HepG2 (cell line): ENCODE data around the gene MRPL43. TPM values are rescaled to one million over a fixed set of nuclear protein-coding genes. Genes with fewer than 3 reads are reported as not detected.

ENCODE experiments used
- CHCHD3 ChIP-seq: sonication (generic); formaldehyde crosslinking; IDR thresholded peaks from 2 replicates; pipeline ENCODE4 v1.8.0; 2022; ENCODE audit warnings: mild to moderate bottlenecking, missing genetic modification reagents, moderate library complexity
- EP300 ChIP-seq, 3 experiments: sonication (generic) in 1 of 3; formaldehyde crosslinking in 1 of 3; IDR thresholded peaks; 2 replicates each; pipeline versions ENCODE4 v1.5.1 to v1.6.1; 2011 to 2020; ENCODE audit warnings: low read depth in 2 of 3, low read length in 2 of 3, borderline replicate concordance in 1 of 3, improper control_type of control experiment in 1 of 3, mild to moderate bottlenecking in 1 of 3, missing genetic modification reagents in 1 of 3, moderate library complexity in 1 of 3
- HNRNPUL1 ChIP-seq: fragments of 200-400 bp; formaldehyde crosslinking; IDR thresholded peaks from 2 replicates; pipeline ENCODE4 v1.6.1; 2017; ENCODE audit warnings: low read depth, mild to moderate bottlenecking, low read length, moderate library complexity
- KAT2B ChIP-seq: fragments of 150-350 bp; IDR thresholded peaks from 2 replicates; pipeline ENCODE4 v1.6.1; 2014; ENCODE audit warnings: low read depth, low read length, borderline replicate concordance
- KDM5B ChIP-seq: sonication (generic); formaldehyde crosslinking; IDR thresholded peaks from 2 replicates; pipeline ENCODE4 v1.4.0; 2020; ENCODE audit warnings: missing genetic modification reagents, mild to moderate bottlenecking, borderline replicate concordance
- MIER3 ChIP-seq: IDR thresholded peaks from 2 replicates; pipeline ENCODE4 v1.6.1; 2016; ENCODE audit warnings: missing compliant biosample characterization, borderline replicate concordance
- NRL ChIP-seq: sonication (generic); formaldehyde crosslinking; IDR thresholded peaks from 2 replicates; pipeline ENCODE4 v1.5.0; 2020; ENCODE audit warnings: missing genetic modification reagents, mild to moderate bottlenecking, moderate library complexity, borderline replicate concordance
- SNAI1 ChIP-seq: sonication (generic); formaldehyde crosslinking; IDR thresholded peaks from 2 replicates; pipeline ENCODE4 v1.5.0; 2020; ENCODE audit warnings: mild to moderate bottlenecking, missing genetic modification reagents, borderline replicate concordance
- SNAPC2 ChIP-seq: sonication (generic); formaldehyde crosslinking; IDR thresholded peaks from 2 replicates; pipeline ENCODE4 v1.8.1; 2022; ENCODE audit warnings: mild to moderate bottlenecking, missing genetic modification reagents
- SOX13 ChIP-seq, 3 experiments: fragments of 450-650 bp in 1 of 3; sonication (generic) in 1 of 3; formaldehyde crosslinking in 1 of 3; IDR thresholded peaks in 2 of 3; conservative IDR thresholded peaks in 1 of 3; 2 replicates each; pipeline versions ENCODE4 v1.5.0 to v1.6.1; 2016 to 2020; ENCODE audit warnings: antibody characterized with exemption in 1 of 3, mild to moderate bottlenecking in 1 of 3, missing compliant biosample characterization in 1 of 3, missing genetic modification reagents in 1 of 3, moderate library complexity in 1 of 3
- SRSF9 ChIP-seq: fragments of 200-400 bp; formaldehyde crosslinking; IDR thresholded peaks from 2 replicates; pipeline ENCODE4 v1.6.1; 2018; ENCODE audit warnings: borderline replicate concordance, mild to moderate bottlenecking, low read depth, low read length; ENCODE audit not compliant: insufficient read depth, poor library complexity, severe bottlenecking
- TFDP1 ChIP-seq: IDR thresholded peaks from 2 replicates; pipeline ENCODE4 v1.6.1; 2016; ENCODE audit warnings: missing compliant biosample characterization, missing genetic modification reagents, borderline replicate concordance
- ZBTB8A ChIP-seq: sonication (generic); formaldehyde crosslinking; IDR thresholded peaks from 2 replicates; pipeline ENCODE4 v1.4.0; 2020; ENCODE audit warnings: mild to moderate bottlenecking, low read depth, missing genetic modification reagents, borderline replicate concordance
- ZFP36L1 ChIP-seq: sonication (generic); formaldehyde crosslinking; IDR thresholded peaks from 2 replicates; pipeline ENCODE4 v1.8.0; 2022; ENCODE audit warnings: mild to moderate bottlenecking, missing genetic modification reagents, moderate library complexity
- ZNF564 ChIP-seq: sonication (generic); formaldehyde crosslinking; IDR thresholded peaks from 2 replicates; pipeline ENCODE4 v1.8.1; 2023; ENCODE audit warnings: mild to moderate bottlenecking, missing genetic modification reagents
- ZNF710 ChIP-seq: sonication (generic); formaldehyde crosslinking; IDR thresholded peaks from 2 replicates; pipeline ENCODE4 v1.5.0; 2020; ENCODE audit warnings: mild to moderate bottlenecking, missing genetic modification reagents, borderline replicate concordance
- ZNF777 ChIP-seq: sonication (generic); formaldehyde crosslinking; IDR thresholded peaks from 2 replicates; pipeline ENCODE4 v1.4.0; 2020; ENCODE audit warnings: missing genetic modification reagents
- ZNF781 ChIP-seq: sonication (generic); formaldehyde crosslinking; IDR thresholded peaks from 2 replicates; pipeline ENCODE4 v1.5.1; 2020; ENCODE audit warnings: borderline replicate concordance, mild to moderate bottlenecking, missing genetic modification reagents; ENCODE audit errors: not compliant biosample characterization
- ZNF792 ChIP-seq: IDR thresholded peaks from 2 replicates; pipeline ENCODE4 v1.6.1; 2016
- ZNF850 ChIP-seq: sonication (generic); formaldehyde crosslinking; conservative IDR thresholded peaks from 2 replicates; pipeline ENCODE4 v1.9.0; 2021; ENCODE audit warnings: mild to moderate bottlenecking, missing genetic modification reagents
- polyA plus RNA-seq, 8 experiments: library from polyadenylated mRNA; depleted of rRNA in 3 of 8; stranded (reverse) in 7 of 8; unstranded in 1 of 8; fragments of >200 nt; fragmentation: Illumina TruSeq in 4 of 8; extraction: Trizol in 4 of 8; gene quantifications; 2 replicates each; pipeline versions ENCODE4 v1.2.1 to v1.2.3, GENCODE V29; 2011 to 2016; ENCODE audit warnings: low read depth in 4 of 8, missing spikeins in 1 of 8, mixed read lengths in 1 of 8; ENCODE audit not compliant: insufficient read depth in 1 of 8
- total RNA-seq, 5 experiments: library from RNA; depleted of rRNA; stranded (reverse); fragments of >200 nt; fragmentation: Illumina TruSeq; extraction: Trizol; gene quantifications; 2 replicates each; pipeline ENCODE4 v1.2.3, GENCODE V29; 2016; ENCODE audit warnings: low read depth in 1 of 5
- TF ChIP-seq, protein P1 (sequence below): sonication (generic); formaldehyde crosslinking; IDR thresholded peaks from 2 replicates; pipeline ENCODE4 v1.5.1; 2020; ENCODE audit warnings: mild to moderate bottlenecking, missing genetic modification reagents

Gene MRPL43
- total and polyA plus RNA-seq, 2 of the 13 experiments (the other 11 are each of a cell fraction or from before 2014, with no cell fraction given) = 71.0 to 73.7 TPM

DNA sequence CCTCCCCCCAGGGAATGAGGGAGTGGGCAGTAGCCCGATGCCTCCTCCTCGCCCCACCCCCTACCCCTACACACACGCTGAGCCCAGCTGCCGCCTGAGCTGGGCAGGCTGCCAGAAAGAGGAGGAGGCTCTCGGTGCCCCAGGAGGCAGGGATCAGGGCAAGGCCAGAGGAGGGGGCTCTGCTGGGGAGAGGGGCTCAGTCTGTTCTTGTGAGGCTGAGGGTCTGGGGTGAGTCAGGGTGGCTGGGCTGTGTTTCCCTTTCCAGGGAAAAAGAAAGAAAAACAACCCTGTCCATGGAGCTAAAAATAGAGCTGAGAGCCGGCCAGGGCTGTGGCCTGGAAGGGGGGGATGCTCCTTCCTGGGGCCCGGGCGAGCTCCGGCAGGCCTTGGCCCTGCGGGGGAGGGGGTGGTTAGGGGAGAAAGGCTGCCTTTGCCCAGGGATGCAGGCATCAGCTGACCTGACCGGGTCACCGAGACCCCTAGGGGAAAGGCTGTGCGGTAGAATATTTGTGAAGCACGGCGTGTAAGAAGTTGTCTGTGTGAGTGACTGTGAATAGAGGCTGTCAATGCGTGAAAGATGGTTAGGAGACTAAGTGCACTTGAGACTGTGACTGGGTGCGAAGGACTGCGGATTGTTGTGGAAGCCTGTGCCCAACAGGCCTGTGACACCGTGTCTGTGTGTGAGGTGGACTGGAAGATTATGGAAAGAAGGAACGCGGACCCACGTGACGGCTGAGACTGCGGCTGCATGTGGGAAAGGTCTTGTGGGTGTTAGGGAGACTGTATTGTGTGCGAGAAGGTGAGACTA lies 11.1 kb upstream of the MRPL43 start (continued):
- TF ChIP-seq SRSF9 (no peak), TFDP1 (CRISPR knock-in tag) (no peak), ZNF792 (CRISPR knock-in tag) (peak; percentile 55; the same call in 1 of the 2 replicates), SOX13 (IDR thresholded peaks at IDR 0.05) (no peak), SOX13 (CRISPR knock-in tag; conservative IDR thresholded peaks at IDR 0.05 in 1 of 2, IDR thresholded peaks at IDR 0.05 in 1 of 2) (no peak), ZNF781 (CRISPR knock-in tag) (peak; percentile 41), ZNF564 (no peak), KAT2B (no peak), CHCHD3 (CRISPR knock-in tag) (no peak), MIER3 (peak; percentile 55; the same call in 1 of the 2 replicates), SNAPC2 (CRISPR knock-in tag) (no peak), ZNF710 (CRISPR knock-in tag) (no peak), KDM5B (CRISPR knock-in tag) (no peak), ZNF777 (CRISPR knock-in tag) (no peak), ZFP36L1 (CRISPR knock-in tag) (no peak), NRL (CRISPR knock-in tag) (no peak), SNAI1 (CRISPR knock-in tag) (peak; percentile 77; the same call in 1 of the 2 replicates), HNRNPUL1 (no peak), ZBTB8A (CRISPR knock-in tag) (no peak), EP300 (IDR thresholded peaks at IDR 0.05; ENCODE audit: low read depth in 2 of 2, low read length in 2 of 2) (peak in 1 of 2 experiments; percentile 41; a peak in 1 of 4 replicates), EP300 (CRISPR knock-in tag; IDR thresholded peaks at IDR 0.05; ENCODE audit: borderline replicate concordance) (no peak), ZNF850 (no peak)
- TF ChIP-seq, protein P1, sequence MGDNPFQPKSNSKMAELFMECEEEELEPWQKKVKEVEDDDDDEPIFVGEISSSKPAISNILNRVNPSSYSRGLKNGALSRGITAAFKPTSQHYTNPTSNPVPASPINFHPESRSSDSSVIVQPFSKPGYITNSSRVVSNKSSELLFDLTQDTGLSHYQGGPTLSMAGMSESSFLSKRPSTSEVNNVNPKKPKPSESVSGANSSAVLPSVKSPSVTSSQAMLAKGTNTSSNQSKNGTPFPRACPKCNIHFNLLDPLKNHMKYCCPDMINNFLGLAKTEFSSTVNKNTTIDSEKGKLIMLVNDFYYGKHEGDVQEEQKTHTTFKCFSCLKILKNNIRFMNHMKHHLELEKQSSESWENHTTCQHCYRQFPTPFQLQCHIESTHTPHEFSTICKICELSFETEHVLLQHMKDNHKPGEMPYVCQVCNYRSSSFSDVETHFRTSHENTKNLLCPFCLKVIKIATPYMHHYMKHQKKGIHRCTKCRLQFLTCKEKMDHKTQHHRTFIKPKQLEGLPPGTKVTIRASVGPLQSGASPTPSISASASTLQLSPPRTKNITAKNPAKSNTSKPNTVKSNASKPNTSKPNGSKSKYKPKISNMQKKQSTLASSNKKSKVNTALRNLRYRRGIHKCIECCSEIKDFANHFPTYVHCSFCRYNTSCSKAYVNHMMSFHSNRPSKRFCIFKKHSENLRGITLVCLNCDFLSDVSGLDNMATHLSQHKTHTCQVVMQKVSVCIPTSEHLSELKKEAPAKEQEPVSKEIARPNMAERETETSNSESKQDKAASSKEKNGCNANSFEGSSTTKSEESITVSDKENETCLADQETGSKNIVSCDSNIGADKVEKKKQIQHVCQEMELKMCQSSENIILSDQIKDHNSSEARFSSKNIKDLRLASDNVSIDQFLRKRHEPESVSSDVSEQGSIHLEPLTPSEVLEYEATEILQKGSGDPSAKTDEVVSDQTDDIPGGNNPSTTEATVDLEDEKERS = peak; percentile 23; the same call in 1 of the 2 replicates
